ENCODE data around the gene RSPO3.

The RSPO3 gene

DNA sequence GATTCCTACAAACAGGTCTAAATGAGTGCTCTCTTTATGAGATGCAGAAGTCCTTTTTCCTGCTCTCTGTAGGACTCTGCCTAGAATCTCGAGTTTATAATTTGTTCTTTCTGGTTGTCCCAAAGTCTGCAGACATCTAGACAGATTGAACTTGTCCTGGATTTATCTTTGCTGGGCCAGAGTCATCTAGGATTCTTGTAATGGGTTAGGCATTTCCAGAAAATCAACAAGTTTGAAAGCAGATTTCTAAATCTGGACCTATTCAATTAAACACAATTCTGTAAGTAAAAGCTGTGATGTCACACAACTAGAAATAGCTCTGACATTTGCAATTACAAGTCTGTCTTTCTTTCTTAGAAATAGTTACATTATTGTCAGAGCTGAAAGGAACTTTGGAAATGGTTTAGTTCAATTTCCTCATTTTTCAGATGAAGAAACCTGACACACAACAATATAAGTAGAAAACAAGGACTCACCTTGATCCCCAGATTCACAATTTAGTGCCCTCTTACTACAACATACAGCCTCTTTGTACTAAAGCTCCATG lies 4.2 kb upstream of the RSPO3 start:
- no peak for DNase-seq (ENCODE audit: low spot score)

DNA sequence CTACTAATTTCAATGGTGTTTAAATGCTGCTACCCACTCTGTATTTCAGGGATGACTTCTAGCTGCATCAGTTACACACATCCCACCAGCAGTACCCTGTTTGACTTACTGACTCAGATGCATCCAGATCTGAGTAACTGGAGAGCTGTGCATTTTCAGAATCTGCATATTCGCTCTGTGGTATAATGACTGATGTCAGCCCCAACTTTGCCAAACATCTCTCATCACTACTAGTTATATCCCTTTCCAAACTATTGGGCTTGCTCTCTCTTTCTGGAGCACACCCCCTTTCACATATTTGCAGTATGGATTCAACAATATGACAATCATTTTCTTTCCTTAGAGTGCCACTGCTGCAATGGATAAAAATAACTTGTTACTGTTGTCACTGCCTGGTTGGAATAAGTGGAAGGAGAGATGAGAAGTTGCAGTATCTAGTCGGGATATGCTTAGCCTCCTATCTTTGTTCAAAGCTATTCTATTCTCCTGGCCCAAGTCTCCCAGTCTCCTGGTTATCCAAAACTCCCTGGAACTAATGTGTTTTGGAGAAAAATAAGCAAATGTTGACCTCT lies 3.3 kb upstream of the RSPO3 start:
- DNase-seq (ENCODE audit: low spot score): peak; percentile 23

DNA sequence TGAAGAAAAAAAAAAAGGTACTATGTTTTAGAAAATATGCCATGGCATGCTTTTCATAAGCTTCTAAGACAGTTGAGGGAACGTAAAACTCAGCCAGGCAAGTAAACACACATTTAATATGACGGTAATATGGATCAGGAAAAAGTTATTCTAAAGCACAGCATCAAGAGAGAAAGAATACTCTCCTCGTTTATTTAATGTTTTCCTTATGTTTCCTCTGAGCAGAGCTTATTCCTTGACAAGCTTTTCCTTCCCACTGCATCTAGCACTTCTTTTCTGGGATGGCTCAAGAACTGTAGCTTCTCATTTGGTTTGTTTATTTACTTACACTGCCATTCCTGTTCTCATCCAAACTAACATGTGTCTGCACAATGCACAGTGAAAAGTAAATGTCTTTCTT lies 2.7 kb upstream of the RSPO3 start:
- DNase-seq (ENCODE audit: low spot score): no peak

DNA sequence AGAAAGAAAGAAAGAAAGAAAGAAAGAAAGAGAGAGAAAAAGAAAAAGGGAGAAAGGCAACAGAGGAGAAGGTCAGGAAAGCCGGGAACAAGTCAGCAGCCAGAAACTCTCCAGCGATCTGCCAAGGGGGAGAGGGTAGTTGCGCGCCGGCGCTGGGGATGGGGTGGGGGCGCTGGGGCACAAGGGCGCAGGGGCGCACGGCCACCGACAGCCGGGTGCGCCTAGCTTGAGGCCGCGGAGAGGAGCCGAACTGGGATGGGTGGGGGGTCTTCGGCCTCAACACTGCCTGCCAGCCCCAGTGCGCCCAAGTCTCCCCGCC lies 533 bp upstream of the RSPO3 start:
- DNase-seq (ENCODE audit: low spot score): no peak

GRCh38 chr6:127119102-127120022 lies 891 bp downstream of the RSPO3 start:
- DNase-seq (ENCODE audit: low spot score): peak; percentile 59

DNA sequence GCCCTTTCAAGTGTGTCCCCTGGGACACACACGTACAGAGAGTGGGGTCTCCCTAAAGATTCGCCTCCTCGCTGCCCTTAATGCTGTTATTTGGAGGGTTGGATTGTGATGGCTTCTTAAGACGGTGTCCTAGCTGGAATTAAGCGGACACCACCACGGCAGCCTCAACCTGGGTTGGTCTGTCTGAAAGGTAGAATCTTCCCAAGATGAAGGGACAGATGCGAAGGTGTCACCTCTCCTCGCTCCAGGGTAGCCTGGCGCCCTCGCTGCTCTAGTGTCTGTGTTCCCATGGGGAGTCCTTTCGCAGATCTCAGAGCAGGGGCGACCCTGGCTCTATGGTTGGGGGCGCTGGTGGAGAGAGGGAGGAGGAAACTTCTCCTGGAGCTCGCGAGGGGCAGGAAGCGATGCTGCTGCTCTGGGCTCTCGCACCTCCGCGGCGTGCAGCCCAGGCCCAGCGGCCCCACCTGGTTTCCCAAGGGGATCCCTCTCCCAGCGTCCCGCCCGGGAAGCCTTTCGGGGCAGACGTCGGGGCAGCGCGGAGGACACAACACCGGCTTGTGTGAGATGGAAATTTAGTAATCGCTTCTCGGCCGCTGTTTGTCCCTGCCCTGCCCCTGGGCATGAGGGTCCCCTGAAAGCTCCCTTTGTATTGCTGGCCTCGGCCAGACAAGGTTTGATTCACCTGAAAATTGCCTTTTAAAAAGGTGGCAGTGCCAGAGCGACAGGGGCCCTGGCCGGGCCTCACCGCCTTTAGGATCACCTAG lies 1.7 kb downstream of the RSPO3 start:
- DNase-seq (ENCODE audit: low spot score): peak; percentile 11

- DNase-seq (ENCODE audit: low spot score): peak; percentile 79
These were observed 2.5 kb downstream of the RSPO3 start for GRCh38 chr6:127120787-127121636.

DNA sequence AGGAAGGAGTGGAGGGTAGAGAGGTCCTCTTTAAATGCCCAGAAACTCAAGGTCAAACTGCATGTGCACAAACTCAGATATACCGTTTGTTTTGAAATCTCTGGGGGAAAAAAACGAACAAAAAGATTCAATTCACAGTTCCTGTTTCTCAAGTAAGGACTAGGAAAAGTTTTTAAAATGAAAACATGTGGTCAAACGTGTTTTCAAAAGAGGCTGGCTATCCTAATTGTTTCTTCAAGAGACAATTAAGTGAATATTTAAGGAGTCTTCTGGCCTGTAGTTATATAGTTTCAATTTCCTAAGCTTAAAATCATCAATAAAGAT lies 3.1 kb downstream of the RSPO3 start:
- DNase-seq (ENCODE audit: low spot score): no peak

GRCh38 chr6:127124172-127124571 lies 5.7 kb downstream of the RSPO3 start:
- no peak for DNase-seq (ENCODE audit: low spot score)

GRCh38 chr6:127124680-127125079 lies 6.2 kb downstream of the RSPO3 start:
- no peak for DNase-seq (ENCODE audit: low spot score)

DNA sequence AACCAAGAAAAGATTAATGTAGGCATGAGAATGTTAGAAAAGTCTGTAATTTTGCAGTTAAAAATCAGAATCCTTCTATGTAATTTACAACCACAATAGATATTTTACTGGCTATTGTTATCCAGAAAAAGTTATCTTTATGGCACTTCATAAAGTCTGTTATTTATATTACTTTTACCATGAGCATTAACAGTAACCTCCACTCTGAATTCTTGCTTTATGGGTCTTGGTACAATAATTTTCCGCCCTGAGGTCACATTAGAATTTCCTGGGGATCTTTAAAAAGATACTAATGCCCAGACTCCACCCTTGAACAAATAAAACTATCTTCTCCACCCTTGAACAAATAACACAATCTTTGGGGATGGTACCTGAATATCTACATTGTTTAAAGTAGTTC lies 9.6 kb downstream of the RSPO3 start:
- no peak for DNase-seq (ENCODE audit: low spot score)

GRCh38 chr6:127129251-127129650 lies 10.8 kb downstream of the RSPO3 start:
- DNase-seq (ENCODE audit: low spot score): no peak

GRCh38 chr6:127131275-127131674 lies 12.8 kb downstream of the RSPO3 start:
- DNase-seq (ENCODE audit: low spot score): no peak

DNA sequence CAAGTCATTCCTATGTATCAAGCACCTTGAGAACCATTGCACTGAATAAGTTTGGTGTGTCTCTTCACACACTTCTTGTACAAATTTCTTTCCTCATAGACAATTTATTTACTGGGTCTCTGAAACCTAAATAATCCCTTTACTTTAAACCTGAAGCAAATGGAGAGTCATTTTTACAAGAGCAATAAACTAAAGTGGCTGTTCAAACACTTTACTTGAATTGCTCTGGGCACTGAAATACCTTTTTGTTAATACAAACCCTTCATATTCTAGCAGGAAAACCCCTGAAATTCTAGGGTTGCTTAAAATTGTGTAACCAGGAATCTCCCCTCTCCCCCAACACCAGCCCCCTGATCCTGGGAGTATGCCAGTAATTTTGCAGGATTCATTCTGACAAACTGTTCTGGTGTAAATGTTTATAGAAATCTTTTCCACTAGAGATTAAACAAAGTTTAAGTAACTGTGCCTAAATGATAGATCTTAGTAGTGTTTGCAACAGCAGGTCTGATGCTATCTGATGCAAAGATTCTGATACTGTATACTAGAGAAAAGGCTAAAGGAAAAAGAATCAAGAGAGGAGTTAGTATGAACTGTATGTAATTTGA lies 13.4 kb downstream of the RSPO3 start:
- DNase-seq (ENCODE audit: low spot score): no peak

- DNase-seq (ENCODE audit: low spot score): no peak
These were observed 15.7 kb downstream of the RSPO3 start for GRCh38 chr6:127134136-127134535.

- DNase-seq (ENCODE audit: low spot score): no peak
These were observed 18.3 kb downstream of the RSPO3 start for GRCh38 chr6:127136786-127137185.

DNA sequence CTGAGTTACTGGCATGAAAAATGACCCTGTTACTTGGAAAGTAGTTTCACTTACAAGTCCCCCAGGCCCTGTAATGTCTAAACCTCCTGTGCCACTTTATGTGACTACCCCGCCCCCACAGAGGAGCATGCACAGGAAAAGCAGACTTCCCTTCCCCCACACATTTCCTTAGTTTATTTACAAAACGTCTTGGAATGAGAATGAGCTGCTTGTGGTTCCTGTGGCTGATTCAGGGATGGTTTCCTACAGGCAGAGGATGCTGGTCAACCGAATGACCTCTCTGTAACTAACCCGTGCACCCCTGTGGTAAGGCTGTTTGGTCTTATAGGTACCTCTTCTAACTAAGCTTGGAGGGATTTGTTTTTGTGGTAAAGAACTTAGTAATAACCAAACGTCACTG lies 28.5 kb downstream of the RSPO3 start:
- peak; percentile 75 for DNase-seq (ENCODE audit: low spot score)

- DNase-seq (ENCODE audit: low spot score): no peak
These were observed 29.1 kb downstream of the RSPO3 start for GRCh38 chr6:127147534-127147933.

GRCh38 chr6:127148511-127148910 lies 30.0 kb downstream of the RSPO3 start:
- peak; percentile 14 for DNase-seq (ENCODE audit: low spot score)

- DNase-seq (ENCODE audit: low spot score): no peak
These were observed 36.0 kb downstream of the RSPO3 start for GRCh38 chr6:127154509-127154908.

GRCh38 chr6:127160484-127160883 lies 42.0 kb downstream of the RSPO3 start:
- no peak for DNase-seq (ENCODE audit: low spot score)

DNA sequence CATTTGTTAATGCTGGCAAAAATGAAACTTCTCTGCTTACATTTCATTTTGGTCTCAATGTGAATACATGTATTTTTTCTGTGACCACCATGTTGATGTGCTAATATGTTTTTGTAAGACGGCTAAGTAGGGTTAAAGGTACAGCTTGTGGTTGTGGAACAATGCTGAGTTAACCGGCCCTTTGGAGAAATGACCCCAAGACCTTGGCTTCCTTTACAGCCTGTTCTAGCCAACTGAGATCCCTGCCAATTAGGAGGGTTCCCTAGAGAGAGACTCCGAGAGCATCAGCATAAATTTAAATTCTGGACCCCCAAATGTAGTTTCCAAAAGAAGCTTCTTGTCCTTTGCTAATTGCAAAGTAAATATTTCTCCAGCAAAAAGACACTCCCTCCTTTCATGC lies 44.4 kb downstream of the RSPO3 start:
- DNase-seq (ENCODE audit: low spot score): no peak
